NB4 (cell line): ENCODE measurements around the gene RBM7.

Source experiments
- MYC ChIP-seq: IDR thresholded peaks from 2 replicates; pipeline ENCODE4 v1.6.1; 2011; ENCODE audit warnings: low read depth, low read length
- TF ChIP-seq, protein P1 (sequence below): IDR thresholded peaks from one replicate; pipeline ENCODE4 v1.5.1; 2012; ENCODE audit warnings: low read depth, low read length

DNA sequence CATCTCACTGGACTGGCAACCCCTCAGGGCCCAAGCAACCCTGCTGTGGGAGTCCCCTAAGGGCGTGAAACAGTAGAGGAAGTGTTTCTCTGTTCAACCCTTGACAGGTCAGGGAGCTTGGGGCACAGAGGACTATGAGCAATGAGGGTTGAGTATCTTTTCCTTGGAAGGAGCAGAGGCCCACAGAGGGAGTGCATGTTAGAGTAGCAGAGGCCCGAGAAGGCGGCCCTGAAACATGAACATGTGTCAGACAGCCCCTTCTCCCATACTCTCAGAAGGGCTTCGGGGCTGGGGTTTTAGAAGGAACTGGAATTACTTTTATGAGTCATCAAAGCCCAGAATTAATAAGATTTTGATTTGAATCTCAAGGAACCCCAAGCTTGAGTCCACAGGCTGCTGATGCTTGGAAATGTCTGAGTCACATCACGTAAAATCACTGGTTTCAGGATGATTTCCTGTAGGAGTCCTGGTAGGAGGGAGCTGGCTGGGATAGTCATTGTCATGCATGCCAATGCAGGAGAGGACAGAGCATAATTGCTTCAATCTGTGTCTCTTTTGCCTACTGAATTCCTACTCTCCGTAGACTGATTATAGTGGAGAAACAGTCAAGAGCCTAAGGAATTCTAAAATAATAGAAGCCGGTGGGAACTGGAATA lies 22.7 kb upstream of the RBM7 start:
- no peak for TF ChIP-seq MYC
- TF ChIP-seq, protein P1, sequence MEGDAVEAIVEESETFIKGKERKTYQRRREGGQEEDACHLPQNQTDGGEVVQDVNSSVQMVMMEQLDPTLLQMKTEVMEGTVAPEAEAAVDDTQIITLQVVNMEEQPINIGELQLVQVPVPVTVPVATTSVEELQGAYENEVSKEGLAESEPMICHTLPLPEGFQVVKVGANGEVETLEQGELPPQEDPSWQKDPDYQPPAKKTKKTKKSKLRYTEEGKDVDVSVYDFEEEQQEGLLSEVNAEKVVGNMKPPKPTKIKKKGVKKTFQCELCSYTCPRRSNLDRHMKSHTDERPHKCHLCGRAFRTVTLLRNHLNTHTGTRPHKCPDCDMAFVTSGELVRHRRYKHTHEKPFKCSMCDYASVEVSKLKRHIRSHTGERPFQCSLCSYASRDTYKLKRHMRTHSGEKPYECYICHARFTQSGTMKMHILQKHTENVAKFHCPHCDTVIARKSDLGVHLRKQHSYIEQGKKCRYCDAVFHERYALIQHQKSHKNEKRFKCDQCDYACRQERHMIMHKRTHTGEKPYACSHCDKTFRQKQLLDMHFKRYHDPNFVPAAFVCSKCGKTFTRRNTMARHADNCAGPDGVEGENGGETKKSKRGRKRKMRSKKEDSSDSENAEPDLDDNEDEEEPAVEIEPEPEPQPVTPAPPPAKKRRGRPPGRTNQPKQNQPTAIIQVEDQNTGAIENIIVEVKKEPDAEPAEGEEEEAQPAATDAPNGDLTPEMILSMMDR, result no peak
